ENCODE data around the gene GAS7. TPM values are rescaled to one million over a fixed set of nuclear protein-coding genes. Genes with fewer than 3 reads are reported as not detected.

The GAS7 gene
- total RNA-seq, 2 donors from 2014 or later, result 79.7 to 113 TPM

GRCh38 chr17:10072086-10072485 is 126.3 kb downstream of the GAS7 start:
- Histone ChIP-seq H3K27me3 (no peaks in the 10 kb centered on the region), H3K4me3 (no peak overlapping the region), H3K27ac (no peak overlapping the region), H3K9me3 (no peaks in the 10 kb centered on the region), H3K36me3 (no peaks in the 10 kb centered on the region), H3K4me1 (peaks cover 0 to 18% of the 10 kb centered on the region in 2 donors)
- TF ChIP-seq CTCF (IDR thresholded peaks at IDR 0.05), result no peak
- no peak for DNase-seq (ENCODE audit: low spot score)

DNA sequence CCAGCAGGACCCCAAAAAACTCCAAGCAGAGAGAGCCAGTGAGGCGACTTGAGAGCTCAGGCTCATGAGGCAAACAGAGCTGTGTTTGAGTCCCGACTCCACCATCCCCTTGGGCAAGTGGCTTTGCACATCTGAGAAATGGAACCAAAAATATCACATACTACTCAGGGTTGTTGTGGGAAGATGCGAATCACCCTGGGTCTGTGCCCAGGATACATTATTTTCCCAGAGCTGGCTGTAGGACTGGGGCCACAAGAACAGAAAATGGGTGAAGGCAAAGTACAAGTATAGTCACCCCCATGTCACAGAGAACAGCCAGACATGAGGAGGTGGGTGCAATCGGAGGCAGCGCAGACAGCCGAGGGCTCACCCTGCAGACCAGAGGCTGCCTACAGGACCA is 127.3 kb downstream of the GAS7 start:
- no peaks in the 10 kb centered on the region for H3K27me3 ChIP-seq
- no peak for TF ChIP-seq CTCF (IDR thresholded peaks at IDR 0.05)
- no peak for DNase-seq (ENCODE audit: low spot score)

DNA sequence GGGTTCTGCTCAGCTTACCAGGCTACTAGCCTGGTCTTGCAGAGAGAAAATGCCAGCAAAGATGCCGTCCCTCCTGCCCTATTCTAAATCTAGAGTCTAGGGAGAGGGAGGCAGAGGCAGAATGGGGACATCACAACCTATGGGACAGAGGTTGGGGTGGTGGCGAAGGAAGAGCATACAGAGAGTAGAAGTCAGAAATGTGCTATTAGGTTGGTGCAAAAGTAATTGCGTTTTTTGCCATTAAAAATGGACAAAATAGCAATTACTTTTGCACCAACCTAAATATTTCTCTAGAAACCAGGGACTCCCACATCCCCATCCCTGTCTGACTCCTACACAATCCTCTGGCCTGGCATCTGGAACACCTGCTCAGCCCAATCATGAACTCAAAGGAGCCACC is 127.7 kb downstream of the GAS7 start:
- peaks cover 0 to under 1% of the 10 kb centered on the region in 2 donors for H3K9me3 ChIP-seq
- H3K27ac ChIP-seq, result no peak overlapping the region
- DNase-seq (ENCODE audit: low spot score), result no peak
- no peak for TF ChIP-seq CTCF (IDR thresholded peaks at IDR 0.05)
- no peaks in the 10 kb centered on the region for H3K27me3 ChIP-seq
- H3K4me3 ChIP-seq, result no peak overlapping the region
- H3K36me3 ChIP-seq, result no peaks in the 10 kb centered on the region
- H3K4me1 ChIP-seq, result peaks cover 0 to 18% of the 10 kb centered on the region in 2 donors

More for the DNA sequence above, 127.3 kb downstream of the GAS7 start:
- no peaks in the 10 kb centered on the region for H3K9me3 ChIP-seq
- H3K4me3 ChIP-seq, result no peak overlapping the region
- no peak overlapping the region for H3K27ac ChIP-seq
- H3K36me3 ChIP-seq, result no peaks in the 10 kb centered on the region
- peaks cover 0 to 18% of the 10 kb centered on the region in 2 donors for H3K4me1 ChIP-seq

DNA sequence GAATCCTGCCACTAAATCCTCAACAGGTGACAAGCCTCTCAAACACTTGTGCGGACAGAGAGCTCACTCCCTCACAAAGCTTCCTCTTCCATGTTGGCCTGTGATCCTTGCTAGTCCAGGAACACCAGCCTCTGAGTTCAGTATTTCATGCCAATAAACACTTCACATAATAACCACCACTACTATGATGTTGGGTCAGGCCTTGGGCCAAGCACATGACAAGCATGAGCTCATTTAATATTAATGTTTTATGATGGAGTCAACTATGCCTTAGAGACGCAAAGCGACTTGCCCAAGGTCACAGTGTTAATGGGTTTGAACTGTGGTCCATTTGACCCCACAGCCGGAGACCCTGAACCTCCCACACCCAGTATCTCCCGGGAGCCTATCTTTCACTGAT is 129.1 kb downstream of the GAS7 start:
- Histone ChIP-seq H3K4me1 (peaks cover 0 to 17% of the 10 kb centered on the region in 2 donors), H3K27me3 (no peaks in the 10 kb centered on the region), H3K4me3 (no peak overlapping the region), H3K27ac (peak overlapping the region; percentile 59 to 63), H3K9me3 (peaks cover 0 to 8% of the 10 kb centered on the region in 2 donors), H3K36me3 (no peaks in the 10 kb centered on the region)
- no peak for DNase-seq (ENCODE audit: low spot score)
- no peak for TF ChIP-seq CTCF (IDR thresholded peaks at IDR 0.05)

GRCh38 chr17:10067446-10068143 is 130.8 kb downstream of the GAS7 start:
- H3K4me1 ChIP-seq, result peaks cover 0 to 24% of the 10 kb centered on the region in 2 donors
- H3K9me3 ChIP-seq, result peaks cover 0 to 8% of the 10 kb centered on the region in 2 donors
- no peaks in the 10 kb centered on the region for H3K27me3 ChIP-seq
- no peaks in the 10 kb centered on the region for H3K36me3 ChIP-seq
- DNase-seq (ENCODE audit: low spot score), result no peak
- no peak overlapping the region for H3K27ac ChIP-seq
- TF ChIP-seq CTCF (IDR thresholded peaks at IDR 0.05), result no peak
- H3K4me3 ChIP-seq, result no peak overlapping the region

DNA sequence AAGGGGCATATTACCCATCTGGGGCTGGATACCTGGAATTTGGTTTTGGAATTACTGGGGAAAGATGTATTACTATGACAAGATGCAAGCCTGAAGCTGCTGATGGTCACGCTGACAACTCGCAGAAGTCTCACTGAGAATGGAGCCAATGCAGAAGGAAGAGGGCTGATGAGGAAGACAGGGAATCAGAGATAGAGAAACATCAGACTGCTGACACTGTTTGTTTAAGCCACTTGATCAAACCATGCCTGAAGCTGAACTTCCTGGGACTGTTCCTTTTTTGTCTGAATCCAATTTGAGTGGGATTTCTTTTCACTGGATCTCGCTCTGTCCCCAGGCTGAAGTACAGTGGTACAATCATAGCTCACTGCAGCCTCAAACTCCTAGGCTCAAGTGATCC is 133.9 kb downstream of the GAS7 start:
- Histone ChIP-seq H3K36me3 (no peaks in the 10 kb centered on the region), H3K4me1 (peaks cover 0 to 49% of the 10 kb centered on the region in 2 donors), H3K27ac (peak overlapping the region in 1 of 2 donors; percentile 31), H3K4me3 (no peak overlapping the region), H3K27me3 (no peaks in the 10 kb centered on the region), H3K9me3 (peaks cover 0 to 8% of the 10 kb centered on the region in 2 donors)
- no peak for DNase-seq (ENCODE audit: low spot score)
- TF ChIP-seq CTCF (IDR thresholded peaks at IDR 0.05), result no peak

Measured in right atrium auricular region (tissue), 2 donors.